H1 (cell line): ENCODE results near the gene KRTAP10-4. TPM values are rescaled to one million over a fixed set of nuclear protein-coding genes. Genes with fewer than 3 reads are reported as not detected.

Experiments
- CTCF ChIA-PET: fragments of 300-600 bp; sonication (Branson Sonifier 250); formaldehyde crosslinking; loops from one replicate; lab custom pipeline; 2021; ENCODE audit not compliant: partially characterized antibody; lab: Charles Lee
- POLR2A ChIA-PET: fragments of 300-600 bp; sonication (Branson Sonifier 250); formaldehyde crosslinking; loops from one replicate; lab custom pipeline; 2021; ENCODE audit warnings: inconsistent platforms; ENCODE audit not compliant: partially characterized antibody; lab: Charles Lee
- DNase-seq, 2 experiments: peaks; one replicate each; pipeline versions ENCODE4 v3.0.0 to v3.0.0-alpha.2; 2010 to 2022; ENCODE audit warnings: low spot score in 2 of 2, low read depth in 1 of 2, mixed read lengths in 1 of 2
- FAIRE-seq: peaks from 2 replicates; lab custom pipeline; 2011; peaks lifted over from hg19 to GRCh38; lab: Jason Lieb, UNC
- H2AFZ ChIP-seq: 2 replicates; pipeline ENCODE4 v1.8.1; 2012; ENCODE audit warnings: low read length, inconsistent platforms
- H2AK5ac ChIP-seq: 2 replicates; pipeline ENCODE4 v1.6.1; 2013; ENCODE audit warnings: low read depth, low read length
- H2BK120ac ChIP-seq: replicated peaks from 2 replicates; pipeline ENCODE3; 2013; ENCODE audit warnings: low read depth, low read length, inconsistent platforms
- H2BK12ac ChIP-seq: 2 replicates; pipeline ENCODE4 v1.6.1; 2013; ENCODE audit warnings: low read depth, low read length
- H2BK15ac ChIP-seq: 2 replicates; pipeline ENCODE4 v1.6.1; 2013; ENCODE audit warnings: low read length
- H2BK20ac ChIP-seq: 2 replicates; pipeline ENCODE4 v1.6.1; 2013; ENCODE audit warnings: low read length
- H2BK5ac ChIP-seq: 2 replicates; pipeline ENCODE4 v1.6.1; 2013; ENCODE audit warnings: low read depth, low read length
- H3K14ac ChIP-seq: 2 replicates; pipeline ENCODE4 v1.6.1; 2013; ENCODE audit warnings: inconsistent platforms; ENCODE audit not compliant: insufficient read length
- H3K18ac ChIP-seq: 2 replicates; pipeline ENCODE4 v1.6.1; 2013; ENCODE audit warnings: low read length; ENCODE audit errors: extremely low read depth
- H3K23ac ChIP-seq: 2 replicates; pipeline ENCODE4 v1.6.1; 2013; ENCODE audit warnings: inconsistent platforms; ENCODE audit not compliant: insufficient read length
- H3K23me2 ChIP-seq: 2 replicates; pipeline ENCODE4 v1.6.1; 2013; ENCODE audit warnings: low read depth, low read length
- H3K27ac ChIP-seq: 2 replicates; pipeline ENCODE4 v1.6.1; 2011; ENCODE audit warnings: low read depth, low read length, inconsistent platforms
- H3K27me3 ChIP-seq, 4 experiments: replicated peaks in 1 of 4; 1 replicate in 1 of 4; 2 replicates in 3 of 4; pipeline versions ENCODE4 v1.6.1 to v1.8.1; 2011 to 2013; ENCODE audit warnings: low read length in 3 of 4, mild to moderate bottlenecking in 3 of 4, inconsistent platforms in 2 of 4, mixed read lengths in 2 of 4, moderate library complexity in 1 of 4; ENCODE audit not compliant: control insufficient read depth in 3 of 4, insufficient read depth in 3 of 4; ENCODE audit errors: extremely low read depth in 1 of 4
- H3K36me3 ChIP-seq, 4 experiments: 2 replicates each; pipeline versions ENCODE4 v1.6.1 to v1.8.1; 2011 to 2013; ENCODE audit warnings: mild to moderate bottlenecking in 4 of 4, low read length in 3 of 4, moderate library complexity in 2 of 4, control low read depth in 1 of 4, inconsistent platforms in 1 of 4; ENCODE audit not compliant: insufficient read depth in 4 of 4, control insufficient read depth in 2 of 4
- H3K4ac ChIP-seq: replicated peaks from 2 replicates; pipeline ENCODE3; 2013; ENCODE audit warnings: low read length, low read depth, mixed read lengths, inconsistent platforms; ENCODE audit not compliant: insufficient read length
- H3K4me1 ChIP-seq, 4 experiments: replicated peaks in 1 of 4; 1 replicate in 1 of 4; 2 replicates in 3 of 4; pipeline versions ENCODE4 v1.6.1 to v1.8.1; 2011 to 2013; ENCODE audit warnings: low read length in 3 of 4, inconsistent platforms in 2 of 4, mixed read lengths in 1 of 4; ENCODE audit not compliant: insufficient read depth in 4 of 4, control insufficient read depth in 3 of 4
- H3K4me2 ChIP-seq, 2 experiments: 2 replicates each; pipeline versions ENCODE4 v1.6.1 to v1.8.1; 2011 to 2013; ENCODE audit warnings: low read depth in 2 of 2, low read length in 2 of 2, control low read depth in 1 of 2, inconsistent platforms in 1 of 2, mild to moderate bottlenecking in 1 of 2; ENCODE audit not compliant: insufficient read depth in 1 of 2
- H3K4me3 ChIP-seq, 4 experiments: fragments of 200-600, 300-600 bp in 1 of 4; sonication (generic), shearing (Covaris generic), sonication (Bioruptor Twin) in 1 of 4; 2 replicates each; pipeline versions ENCODE4 v1.5.1 to v1.8.1; 2011 to 2016; ENCODE audit warnings: low read length in 4 of 4, low read depth in 3 of 4, control low read depth in 2 of 4, inconsistent platforms in 2 of 4, mild to moderate bottlenecking in 2 of 4, mixed read lengths in 1 of 4, moderate library complexity in 1 of 4; ENCODE audit not compliant: insufficient read depth in 2 of 4; ENCODE audit errors: extremely low read depth in 1 of 4
- H3K56ac ChIP-seq: replicated peaks from 2 replicates; pipeline ENCODE3; 2013; ENCODE audit warnings: low read depth, mild to moderate bottlenecking, mixed read lengths, low read length, inconsistent platforms; ENCODE audit not compliant: insufficient read length
- H3K79me1 ChIP-seq: 2 replicates; pipeline ENCODE4 v1.6.1; 2013; ENCODE audit warnings: low read depth, low read length, control low read depth
- H3K79me2 ChIP-seq, 2 experiments: 2 replicates each; pipeline versions ENCODE4 v1.6.1 to v1.8.1; 2012 to 2013; ENCODE audit warnings: low read length in 2 of 2, mild to moderate bottlenecking in 2 of 2, inconsistent platforms in 1 of 2; ENCODE audit not compliant: insufficient read depth in 2 of 2, control insufficient read depth in 1 of 2
- H3K9ac ChIP-seq, 4 experiments: replicated peaks in 1 of 4; 1 replicate in 1 of 4; 2 replicates in 3 of 4; pipeline versions ENCODE4 v1.6.1 to v1.8.1; 2011 to 2013; ENCODE audit warnings: low read depth in 3 of 4, low read length in 3 of 4, control low read depth in 2 of 4, mild to moderate bottlenecking in 2 of 4, moderate library complexity in 2 of 4, inconsistent platforms in 1 of 4; ENCODE audit errors: extremely low read depth in 1 of 4
- H3K9me3 ChIP-seq, 2 experiments: 2 replicates each; pipeline versions ENCODE4 v1.6.1 to v1.8.1; 2012 to 2013; ENCODE audit warnings: mild to moderate bottlenecking in 2 of 2, moderate library complexity in 2 of 2, control low read depth in 1 of 2, inconsistent platforms in 1 of 2, low read depth in 1 of 2, low read length in 1 of 2, mixed read lengths in 1 of 2; ENCODE audit not compliant: insufficient read depth in 2 of 2
- H4K20me1 ChIP-seq, 2 experiments: replicated peaks in 1 of 2; 2 replicates each; pipeline versions ENCODE3 to v1.8.1; 2011 to 2013; ENCODE audit warnings: inconsistent platforms in 2 of 2, low read length in 2 of 2, mild to moderate bottlenecking in 1 of 2; ENCODE audit not compliant: insufficient read depth in 2 of 2, control insufficient read depth in 1 of 2
- H4K5ac ChIP-seq: 2 replicates; pipeline ENCODE4 v1.6.1; 2013; ENCODE audit warnings: low read length, low read depth, mixed read lengths, inconsistent platforms; ENCODE audit not compliant: insufficient read length
- H4K8ac ChIP-seq: 2 replicates; pipeline ENCODE4 v1.8.0; 2013; ENCODE audit warnings: mild to moderate bottlenecking, moderate library complexity, low read length, inconsistent platforms; ENCODE audit not compliant: insufficient read depth; ENCODE audit errors: extremely low read depth
- H4K91ac ChIP-seq: replicated peaks from 2 replicates; pipeline ENCODE3; 2013; ENCODE audit warnings: low read length, mixed read lengths, inconsistent platforms; ENCODE audit not compliant: insufficient read length
- BRCA1 ChIP-seq: IDR thresholded peaks from 2 replicates; pipeline ENCODE4 v1.6.1; 2012; ENCODE audit warnings: low read depth, low read length, improper control_type of control experiment
- CBX8 ChIP-seq: fragments of 300-800, 300-1000 bp; sonication (generic); IDR thresholded peaks from 2 replicates; pipeline ENCODE4 v1.7.1; 2016; ENCODE audit warnings: low read depth, low read length, borderline replicate concordance
- CHD2 ChIP-seq: IDR thresholded peaks from 2 replicates; pipeline ENCODE4 v1.6.1; 2012; ENCODE audit warnings: low read length, improper control_type of control experiment
- CREB1 ChIP-seq: IDR thresholded peaks from 2 replicates; pipeline ENCODE4 v1.6.1; 2012; ENCODE audit warnings: inconsistent platforms
- EGR1 ChIP-seq: IDR thresholded peaks from 2 replicates; pipeline ENCODE4 v1.6.1; 2011; ENCODE audit warnings: low read depth, low read length, borderline replicate concordance
- PHF8 ChIP-seq: fragments of 200-600 bp; sonication (generic); conservative IDR thresholded peaks from 2 replicates; pipeline ENCODE4 v1.7.1; 2012; ENCODE audit warnings: low read depth, mild to moderate bottlenecking, inconsistent platforms, low read length, moderate library complexity
- POU5F1 ChIP-seq: IDR thresholded peaks from 2 replicates; pipeline ENCODE4 v1.6.1; 2011; ENCODE audit warnings: low read depth, mild to moderate bottlenecking, low read length, moderate library complexity
- RFX5 ChIP-seq: IDR thresholded peaks from 2 replicates; pipeline ENCODE4 v1.6.1; 2011; ENCODE audit warnings: low read depth, low read length, improper control_type of control experiment, borderline replicate concordance
- RXRA ChIP-seq: IDR thresholded peaks from 2 replicates; pipeline ENCODE4 v1.6.1; 2011; ENCODE audit warnings: low read depth, mild to moderate bottlenecking, low read length, moderate library complexity; ENCODE audit not compliant: insufficient read depth
- SIN3A ChIP-seq, 2 experiments: IDR thresholded peaks in 1 of 2; conservative IDR thresholded peaks in 1 of 2; 2 replicates each; pipeline ENCODE4 v1.6.1; 2011 to 2012; ENCODE audit warnings: low read length in 2 of 2, improper control_type of control experiment in 1 of 2, low read depth in 1 of 2, mild to moderate bottlenecking in 1 of 2
- SIRT6 ChIP-seq: IDR thresholded peaks from one replicate; pipeline ENCODE4 v1.7.1; 2012; ENCODE audit warnings: low read length, inconsistent platforms
- SP2 ChIP-seq: IDR thresholded peaks from 2 replicates; pipeline ENCODE4 v1.6.1; 2012; ENCODE audit warnings: mild to moderate bottlenecking, low read length, inconsistent platforms
- TCF12 ChIP-seq: IDR thresholded peaks from 2 replicates; pipeline ENCODE4 v1.6.1; 2011; ENCODE audit warnings: low read depth, mild to moderate bottlenecking, low read length
- TEAD4 ChIP-seq: IDR thresholded peaks from 2 replicates; pipeline ENCODE4 v1.6.1; 2012; ENCODE audit warnings: low read depth, low read length, inconsistent platforms, mixed read lengths
- YY1 ChIP-seq: IDR thresholded peaks from 2 replicates; pipeline ENCODE4 v1.6.1; 2011; ENCODE audit warnings: low read depth, mild to moderate bottlenecking, low read length
- WGBS, 2 experiments: shearing (Covaris generic) in 1 of 2; methylation state at CpG; one replicate each; pipeline versions ENCODE4 v1.1.6 to v1.1.7; 2013 to 2015; ENCODE audit warnings: low lambda C conversion rate in 2 of 2, mixed read lengths in 2 of 2, inconsistent platforms in 1 of 2, low coverage in 1 of 2, missing lambda C conversion rate in 1 of 2; ENCODE audit not compliant: insufficient replicate concordance in 2 of 2, insufficient coverage in 1 of 2, insufficient read length in 1 of 2; ENCODE audit errors: extremely low coverage in 1 of 2, missing lambda C conversion rate in 1 of 2; 5-methylcytosine and 5-hydroxymethylcytosine counted together
- polyA plus RNA-seq, 7 experiments: library from polyadenylated mRNA; depleted of rRNA in 3 of 7; stranded (reverse) in 5 of 7; unstranded in 2 of 7; fragments of >200 nt in 5 of 7; fragments of 200-250 nt in 2 of 7; gene quantifications; 1 replicate in 5 of 7; 2 replicates in 1 of 7; 4 replicates in 1 of 7; pipeline versions ENCODE4 v1.2.1 to v1.2.3, GENCODE V29; 2011 to 2013; ENCODE audit warnings: missing spikeins in 2 of 7, mixed read lengths in 2 of 7
- total RNA-seq: library from RNA; stranded (reverse); fragmentation: NEBNext Ultra II Directional; extraction: Animal tissue kit (Norgen Biotek cat#: 25700); gene quantifications from 2 replicates; pipeline ENCODE4 v1.2.1, GENCODE V29; 2021

The KRTAP10-4 gene
- total and polyA plus RNA-seq, 2 of the 8 experiments (the other 6 are each of a cell fraction or from before 2014, with no cell fraction given) = not detected

DNA sequence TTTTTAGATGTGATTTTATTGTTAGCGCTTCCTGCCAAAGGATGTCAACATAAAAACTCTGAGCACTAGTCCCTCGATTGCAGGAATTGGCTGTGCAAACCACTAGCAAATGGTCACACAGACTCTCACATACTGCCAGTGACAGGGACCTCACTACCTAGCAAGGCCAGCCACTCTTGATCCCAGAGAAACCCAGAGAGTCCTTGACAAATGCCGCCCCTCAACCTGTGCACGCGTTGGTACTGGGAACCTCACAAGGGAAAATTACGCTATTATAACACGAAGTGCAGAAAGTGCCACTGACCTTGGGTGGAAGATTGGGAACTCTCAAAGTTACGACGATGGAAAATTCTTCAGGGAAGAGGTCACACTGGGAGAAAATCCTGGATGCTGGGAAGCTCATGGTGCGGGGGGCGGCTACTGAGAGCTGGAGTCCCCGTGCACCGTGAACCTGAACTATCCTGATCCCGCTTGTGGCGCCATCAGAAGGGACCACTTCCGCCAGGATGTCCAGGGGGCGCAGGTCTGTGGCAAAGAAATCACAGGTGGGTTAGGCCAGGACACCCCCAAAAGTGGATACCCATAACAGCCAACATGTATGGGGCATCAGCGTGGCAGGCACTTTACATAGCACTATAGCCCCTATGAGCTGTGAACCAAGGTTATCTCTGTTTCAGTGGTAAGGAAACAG is 5.9 kb upstream of the KRTAP10-4 start:
- H3K36me3 ChIP-seq = no peaks in the 10 kb centered on the region
- H3K9ac ChIP-seq = no peak overlapping the region
- H4K8ac ChIP-seq = no peak overlapping the region
- no peak overlapping the region for H3K56ac ChIP-seq
- no peak overlapping the region for H2BK120ac ChIP-seq
- H3K23me2 ChIP-seq = no peaks in the 10 kb centered on the region; the same call in 1 of the 2 replicates
- H3K27ac ChIP-seq = no peak overlapping the region
- FAIRE-seq (no peak), DNase-seq (no peak)
- no peak overlapping the region for H3K23ac ChIP-seq
- no peak overlapping the region for H3K18ac ChIP-seq
- ChIA-PET CTCF (interaction anchor here (0.7 to 1.6 kb wide), 4 partner anchors 10 to 41 kb away, joined by 3 to 5 read pairs (median 3); partner anchors contain the start of genes KRTAP10-3 and KRTAP10-5), POLR2A (no interaction called here)
- no peaks in the 10 kb centered on the region for H4K20me1 ChIP-seq
- H2AK5ac ChIP-seq = no peak overlapping the region
- no peak overlapping the region for H2BK12ac ChIP-seq
- H3K79me2 ChIP-seq = no peaks in the 10 kb centered on the region
- no peak overlapping the region for H3K4me2 ChIP-seq
- no peak overlapping the region for H4K91ac ChIP-seq
- WGBS, 2 experiments = 92% methylated on average over 18 of the region's 18 CpGs; no CpG with 5 or more reads in 1 of the 2 experiments
- H3K79me1 ChIP-seq = no peaks in the 10 kb centered on the region
- no peak overlapping the region for H3K4me3 ChIP-seq
- H3K14ac ChIP-seq = no peak overlapping the region
- H4K5ac ChIP-seq = no peak overlapping the region
- peaks cover 7 to 13% of the 10 kb centered on the region in 2 experiments; a peak in 3 of 4 replicates for H3K9me3 ChIP-seq
- H2AFZ ChIP-seq = no peak overlapping the region; the same call in 1 of the 2 replicates
- no peak overlapping the region for H2BK20ac ChIP-seq
- H2BK15ac ChIP-seq = no peak overlapping the region
- peaks cover 0 to 3% (median 0%) of the 10 kb centered on the region in 4 experiments; a peak in 1 of 7 replicates for H3K4me1 ChIP-seq
- no peak overlapping the region for H2BK5ac ChIP-seq
- no peaks in the 10 kb centered on the region for H3K27me3 ChIP-seq
- no peak overlapping the region for H3K4ac ChIP-seq
- TF ChIP-seq SIN3A (conservative IDR thresholded peaks at IDR 0.05 in 1 of 2, IDR thresholded peaks at IDR 0.05 in 1 of 2; ENCODE audit: low read depth in 1 of 2, low read length in 2 of 2) (no peak), SIRT6 (no peak), TCF12 (no peak), POU5F1 (no peak), EGR1 (no peak), RFX5 (no peak), CHD2 (no peak), YY1 (no peak), CREB1 (no peak), BRCA1 (no peak), SP2 (no peak), RXRA (no peak), PHF8 (no peak), TEAD4 (no peak), CBX8 (no peak)
